SK-N-SH treated with all-trans-retinoic acid at 6 μM for 48 hours (cell line): ENCODE results near the gene CCDC57.

Experiments
- ATAC-seq: fragments of 200-7000 bp; cut with Tn5 transposase; 3 replicates; pipeline ENCODE4 v1.9.1; 2020; ENCODE audit warnings: mild to moderate bottlenecking, moderate library complexity
- ARNTL ChIP-seq: fragments of 450-650 bp; formaldehyde crosslinking; IDR thresholded peaks from 2 replicates; pipeline ENCODE4 v1.5.0; 2020; ENCODE audit warnings: low read depth, mild to moderate bottlenecking, moderate library complexity, borderline replicate concordance
- BACH2 ChIP-seq: fragments of 250-450 bp; sonication (Bioruptor Pico); IDR thresholded peaks from 2 replicates; pipeline ENCODE4 v1.9.0; 2021; ENCODE audit warnings: mild to moderate bottlenecking, borderline replicate concordance
- CSDC2 ChIP-seq: fragments of 250-450 bp; sonication (Bioruptor Pico); IDR thresholded peaks from 2 replicates; pipeline ENCODE4 v1.5.0; 2020; ENCODE audit warnings: mild to moderate bottlenecking, moderate library complexity
- ESRRG ChIP-seq: fragments of 250-450 bp; sonication (Bioruptor Pico); IDR thresholded peaks from 2 replicates; pipeline ENCODE4 v1.6.1; 2021; ENCODE audit warnings: mild to moderate bottlenecking
- GLIS3 ChIP-seq: fragments of 250-450 bp; sonication (Bioruptor Pico); IDR thresholded peaks from 2 replicates; pipeline ENCODE4 v1.5.0; 2020; ENCODE audit warnings: mild to moderate bottlenecking, moderate library complexity
- ISL1 ChIP-seq: fragments of 250-450 bp; sonication (Bioruptor Pico); IDR thresholded peaks from 2 replicates; pipeline ENCODE4 v2.1.2; 2022; ENCODE audit warnings: mild to moderate bottlenecking, moderate library complexity
- OSR1 ChIP-seq: fragments of 250-450 bp; sonication (Bioruptor Pico); IDR thresholded peaks from 2 replicates; pipeline ENCODE4 v1.8.0; 2022; ENCODE audit warnings: moderate library complexity, mild to moderate bottlenecking, inconsistent platforms
- PATZ1 ChIP-seq: fragments of 250-450 bp; sonication (Bioruptor Pico); IDR thresholded peaks from 2 replicates; pipeline ENCODE4 v1.8.0; 2020; ENCODE audit warnings: mild to moderate bottlenecking, moderate library complexity, borderline replicate concordance
- PPARA ChIP-seq: fragments of 250-450 bp; sonication (Bioruptor Pico); IDR thresholded peaks from 2 replicates; pipeline ENCODE4 v1.5.0; 2020; ENCODE audit warnings: mild to moderate bottlenecking, borderline replicate concordance
- RARB ChIP-seq: fragments of 250-450 bp; sonication (Bioruptor Pico); IDR thresholded peaks from 2 replicates; pipeline ENCODE4 v1.8.0; 2021; ENCODE audit warnings: mild to moderate bottlenecking, moderate library complexity
- SNAI2 ChIP-seq: fragments of 250-450 bp; sonication (Bioruptor Pico); IDR thresholded peaks from 2 replicates; pipeline ENCODE4 v1.5.0; 2020; ENCODE audit warnings: mild to moderate bottlenecking, moderate library complexity
- TCF4 ChIP-seq: fragments of 250-450 bp; sonication (Bioruptor Pico); IDR thresholded peaks from 2 replicates; pipeline ENCODE4 v1.8.0; 2021; ENCODE audit warnings: mild to moderate bottlenecking, moderate library complexity, borderline replicate concordance
- TOX ChIP-seq: fragments of 250-450 bp; sonication (Bioruptor Pico); IDR thresholded peaks from 2 replicates; pipeline ENCODE4 v1.8.0; 2021; ENCODE audit warnings: mild to moderate bottlenecking, moderate library complexity, borderline replicate concordance
- ZC3H10 ChIP-seq: fragments of 250-450 bp; sonication (Bioruptor Pico); IDR thresholded peaks from 2 replicates; pipeline ENCODE4 v1.5.1; 2021; ENCODE audit warnings: mild to moderate bottlenecking, moderate library complexity
- ZFP3 ChIP-seq: fragments of 250-450 bp; sonication (Bioruptor Pico); IDR thresholded peaks from 2 replicates; pipeline ENCODE4 v1.5.0; 2020; ENCODE audit warnings: mild to moderate bottlenecking, moderate library complexity
- ZFP30 ChIP-seq: fragments of 450-650 bp; formaldehyde crosslinking; IDR thresholded peaks from 2 replicates; pipeline ENCODE4 v1.5.0; 2022; ENCODE audit warnings: mild to moderate bottlenecking, moderate library complexity
- ZNF565 ChIP-seq: fragments of 450-650 bp; formaldehyde crosslinking; conservative IDR thresholded peaks from 2 replicates; pipeline ENCODE4 v1.5.0; 2020; ENCODE audit warnings: low read depth, mild to moderate bottlenecking, moderate library complexity
- ZNF70 ChIP-seq: fragments of 450-650 bp; formaldehyde crosslinking; IDR thresholded peaks from 2 replicates; pipeline ENCODE4 v1.5.0; 2020; ENCODE audit warnings: mild to moderate bottlenecking, moderate library complexity
- ZNF8 ChIP-seq: fragments of 450-650 bp; formaldehyde crosslinking; IDR thresholded peaks from 2 replicates; pipeline ENCODE4 v1.5.0; 2020; ENCODE audit warnings: mild to moderate bottlenecking, moderate library complexity
- TF ChIP-seq, protein P1 (sequence below): fragments of 250-450 bp; sonication (Bioruptor Pico); IDR thresholded peaks from 2 replicates; pipeline ENCODE4 v1.5.1; 2020; ENCODE audit warnings: low read depth, mild to moderate bottlenecking, moderate library complexity
- TF ChIP-seq, protein P2 (sequence below): fragments of 250-450 bp; sonication (Bioruptor Pico); IDR thresholded peaks from 2 replicates; pipeline ENCODE4 v1.8.0; 2021; ENCODE audit warnings: low read depth, mild to moderate bottlenecking, moderate library complexity, borderline replicate concordance
- TF ChIP-seq, protein P3 (sequence below): fragments of 250-450 bp; sonication (Bioruptor Pico); IDR thresholded peaks from 2 replicates; pipeline ENCODE4 v1.5.0; 2020; ENCODE audit warnings: mild to moderate bottlenecking, moderate library complexity
- TF ChIP-seq, protein P4 (sequence below): fragments of 250-450 bp; sonication (Bioruptor Pico); IDR thresholded peaks from 2 replicates; pipeline ENCODE4 v1.5.1; 2021; ENCODE audit warnings: mild to moderate bottlenecking, moderate library complexity

Gene CCDC57

DNA sequence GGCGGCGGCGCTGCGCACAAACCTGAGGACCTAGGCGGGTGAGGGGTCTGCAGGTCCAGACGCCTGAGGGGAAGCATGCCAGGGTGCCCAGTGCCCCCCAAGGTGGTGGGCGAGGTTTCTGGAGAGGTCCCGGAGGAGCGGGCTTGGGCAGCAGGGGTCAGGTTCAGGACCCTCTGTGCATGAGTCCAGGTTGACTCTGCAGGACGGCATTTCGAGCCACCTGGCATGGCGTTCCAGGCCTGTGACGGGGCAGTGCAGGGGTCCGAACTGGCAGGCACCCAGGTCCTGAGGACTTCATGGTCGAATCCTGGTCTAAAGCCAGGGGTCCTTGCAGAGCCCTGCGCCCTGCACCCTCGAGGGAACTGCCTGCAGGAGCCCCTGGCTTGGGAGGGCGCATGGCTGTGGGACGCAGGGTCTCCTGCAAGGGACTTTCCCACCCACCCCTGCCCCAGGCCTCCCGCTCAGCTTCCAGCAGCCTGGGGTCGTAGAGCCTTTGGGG lies 19.7 kb upstream of the CCDC57 start:
- ATAC-seq = no peak
- TF ChIP-seq ZNF70 (no peak), ZC3H10 (CRISPR knock-in tag) (no peak), BACH2 (CRISPR knock-in tag) (no peak), RARB (CRISPR knock-in tag) (no peak), ARNTL (CRISPR knock-in tag) (no peak), ZFP3 (CRISPR knock-in tag) (no peak), ZFP30 (CRISPR knock-in tag) (no peak), TOX (CRISPR knock-in tag) (no peak), TCF4 (CRISPR knock-in tag) (no peak), ISL1 (no peak), ZNF8 (no peak), OSR1 (CRISPR knock-in tag) (no peak), PPARA (CRISPR knock-in tag) (no peak), GLIS3 (CRISPR knock-in tag) (no peak), ZNF565 (CRISPR knock-in tag) (no peak), SNAI2 (CRISPR knock-in tag) (no peak), ESRRG (CRISPR knock-in tag) (no peak)
- TF ChIP-seq, protein P1, sequence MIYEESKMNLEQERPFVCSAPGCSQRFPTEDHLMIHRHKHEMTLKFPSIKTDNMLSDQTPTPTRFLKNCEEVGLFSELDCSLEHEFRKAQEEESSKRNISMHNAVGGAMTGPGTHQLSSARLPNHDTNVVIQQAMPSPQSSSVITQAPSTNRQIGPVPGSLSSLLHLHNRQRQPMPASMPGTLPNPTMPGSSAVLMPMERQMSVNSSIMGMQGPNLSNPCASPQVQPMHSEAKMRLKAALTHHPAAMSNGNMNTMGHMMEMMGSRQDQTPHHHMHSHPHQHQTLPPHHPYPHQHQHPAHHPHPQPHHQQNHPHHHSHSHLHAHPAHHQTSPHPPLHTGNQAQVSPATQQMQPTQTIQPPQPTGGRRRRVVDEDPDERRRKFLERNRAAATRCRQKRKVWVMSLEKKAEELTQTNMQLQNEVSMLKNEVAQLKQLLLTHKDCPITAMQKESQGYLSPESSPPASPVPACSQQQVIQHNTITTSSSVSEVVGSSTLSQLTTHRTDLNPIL = no peak
- TF ChIP-seq, protein P2, sequence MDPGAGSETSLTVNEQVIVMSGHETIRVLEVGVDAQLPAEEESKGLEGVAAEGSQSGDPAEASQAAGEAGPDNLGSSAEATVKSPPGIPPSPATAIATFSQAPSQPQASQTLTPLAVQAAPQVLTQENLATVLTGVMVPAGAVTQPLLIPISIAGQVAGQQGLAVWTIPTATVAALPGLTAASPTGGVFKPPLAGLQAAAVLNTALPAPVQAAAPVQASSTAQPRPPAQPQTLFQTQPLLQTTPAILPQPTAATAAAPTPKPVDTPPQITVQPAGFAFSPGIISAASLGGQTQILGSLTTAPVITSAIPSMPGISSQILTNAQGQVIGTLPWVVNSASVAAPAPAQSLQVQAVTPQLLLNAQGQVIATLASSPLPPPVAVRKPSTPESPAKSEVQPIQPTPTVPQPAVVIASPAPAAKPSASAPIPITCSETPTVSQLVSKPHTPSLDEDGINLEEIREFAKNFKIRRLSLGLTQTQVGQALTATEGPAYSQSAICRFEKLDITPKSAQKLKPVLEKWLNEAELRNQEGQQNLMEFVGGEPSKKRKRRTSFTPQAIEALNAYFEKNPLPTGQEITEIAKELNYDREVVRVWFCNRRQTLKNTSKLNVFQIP (CRISPR knock-in tag) = no peak
- TF ChIP-seq, protein P3, sequence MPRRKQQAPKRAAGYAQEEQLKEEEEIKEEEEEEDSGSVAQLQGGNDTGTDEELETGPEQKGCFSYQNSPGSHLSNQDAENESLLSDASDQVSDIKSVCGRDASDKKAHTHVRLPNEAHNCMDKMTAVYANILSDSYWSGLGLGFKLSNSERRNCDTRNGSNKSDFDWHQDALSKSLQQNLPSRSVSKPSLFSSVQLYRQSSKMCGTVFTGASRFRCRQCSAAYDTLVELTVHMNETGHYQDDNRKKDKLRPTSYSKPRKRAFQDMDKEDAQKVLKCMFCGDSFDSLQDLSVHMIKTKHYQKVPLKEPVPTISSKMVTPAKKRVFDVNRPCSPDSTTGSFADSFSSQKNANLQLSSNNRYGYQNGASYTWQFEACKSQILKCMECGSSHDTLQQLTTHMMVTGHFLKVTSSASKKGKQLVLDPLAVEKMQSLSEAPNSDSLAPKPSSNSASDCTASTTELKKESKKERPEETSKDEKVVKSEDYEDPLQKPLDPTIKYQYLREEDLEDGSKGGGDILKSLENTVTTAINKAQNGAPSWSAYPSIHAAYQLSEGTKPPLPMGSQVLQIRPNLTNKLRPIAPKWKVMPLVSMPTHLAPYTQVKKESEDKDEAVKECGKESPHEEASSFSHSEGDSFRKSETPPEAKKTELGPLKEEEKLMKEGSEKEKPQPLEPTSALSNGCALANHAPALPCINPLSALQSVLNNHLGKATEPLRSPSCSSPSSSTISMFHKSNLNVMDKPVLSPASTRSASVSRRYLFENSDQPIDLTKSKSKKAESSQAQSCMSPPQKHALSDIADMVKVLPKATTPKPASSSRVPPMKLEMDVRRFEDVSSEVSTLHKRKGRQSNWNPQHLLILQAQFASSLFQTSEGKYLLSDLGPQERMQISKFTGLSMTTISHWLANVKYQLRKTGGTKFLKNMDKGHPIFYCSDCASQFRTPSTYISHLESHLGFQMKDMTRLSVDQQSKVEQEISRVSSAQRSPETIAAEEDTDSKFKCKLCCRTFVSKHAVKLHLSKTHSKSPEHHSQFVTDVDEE (CRISPR knock-in tag) = no peak
- TF ChIP-seq, all 23 proteins: peak for 0

GRCh38 chr17:82231562-82232321 lies 19.1 kb upstream of the CCDC57 start:
- no peak for ATAC-seq

More at GRCh38 chr17:82231562-82232321, 19.1 kb upstream of the CCDC57 start:
- no peak for TF ChIP-seq ZNF565 (CRISPR knock-in tag)
- no peak for TF ChIP-seq BACH2 (CRISPR knock-in tag)
- no peak for TF ChIP-seq ESRRG (CRISPR knock-in tag)
- no peak for TF ChIP-seq ZC3H10 (CRISPR knock-in tag)
- TF ChIP-seq ISL1 = no peak
- no peak for TF ChIP-seq CSDC2
- TF ChIP-seq, protein P1 = no peak
- TF ChIP-seq TCF4 (CRISPR knock-in tag) = no peak
- no peak for TF ChIP-seq RARB (CRISPR knock-in tag)
- TF ChIP-seq, protein P3 (CRISPR knock-in tag) = no peak
- TF ChIP-seq, protein P4, sequence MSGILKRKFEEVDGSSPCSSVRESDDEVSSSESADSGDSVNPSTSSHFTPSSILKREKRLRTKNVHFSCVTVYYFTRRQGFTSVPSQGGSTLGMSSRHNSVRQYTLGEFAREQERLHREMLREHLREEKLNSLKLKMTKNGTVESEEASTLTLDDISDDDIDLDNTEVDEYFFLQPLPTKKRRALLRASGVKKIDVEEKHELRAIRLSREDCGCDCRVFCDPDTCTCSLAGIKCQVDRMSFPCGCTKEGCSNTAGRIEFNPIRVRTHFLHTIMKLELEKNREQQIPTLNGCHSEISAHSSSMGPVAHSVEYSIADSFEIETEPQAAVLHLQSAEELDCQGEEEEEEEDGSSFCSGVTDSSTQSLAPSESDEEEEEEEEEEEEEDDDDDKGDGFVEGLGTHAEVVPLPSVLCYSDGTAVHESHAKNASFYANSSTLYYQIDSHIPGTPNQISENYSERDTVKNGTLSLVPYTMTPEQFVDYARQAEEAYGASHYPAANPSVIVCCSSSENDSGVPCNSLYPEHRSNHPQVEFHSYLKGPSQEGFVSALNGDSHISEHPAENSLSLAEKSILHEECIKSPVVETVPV = no peak
- TF ChIP-seq ZNF8 = no peak
- TF ChIP-seq ARNTL (CRISPR knock-in tag) = no peak
- no peak for TF ChIP-seq ZNF70
- TF ChIP-seq, protein P2 (CRISPR knock-in tag) = no peak
- TF ChIP-seq PATZ1 (CRISPR knock-in tag) = no peak
